ENCODE data around the gene TAF4B. TPM values are rescaled to one million over a fixed set of nuclear protein-coding genes. Genes with fewer than 3 reads are reported as not detected.

TAF4B gene
- total RNA-seq, 1 donor: 5.1 TPM

GRCh38 chr18:26205318-26205717, 20.9 kb upstream of the TAF4B start:
- Histone ChIP-seq H3K9me3 (ENCODE audit: low read depth, low read length) (no peaks in the 10 kb centered on the region), H2AFZ (ENCODE audit: low read length) (no peak overlapping the region), H3K79me2 (ENCODE audit: insufficient read depth, low read length) (no peaks in the 10 kb centered on the region), H3K36me3 (ENCODE audit: insufficient read depth, low read length) (no peaks in the 10 kb centered on the region), H3K27me3 (ENCODE audit: insufficient read depth, low read length) (no peaks in the 10 kb centered on the region), H3K4me3 (ENCODE audit: insufficient read depth, low read length) (no peak overlapping the region), H4K20me1 (ENCODE audit: insufficient read depth, low read length) (no peaks in the 10 kb centered on the region), H3K4me1 (ENCODE audit: insufficient read depth, low read length) (no peaks in the 10 kb centered on the region), H3K27ac (ENCODE audit: low read depth, low read length) (no peak overlapping the region), H3K4me2 (ENCODE audit: insufficient read depth, low read length) (no peak overlapping the region)
- DNase-seq (ENCODE audit: insufficient read length, low spot score, missing footprints): no peak
- TF ChIP-seq CTCF (IDR thresholded peaks at IDR 0.05; ENCODE audit: extremely low read depth, low read depth, low read length): no peak

DNA sequence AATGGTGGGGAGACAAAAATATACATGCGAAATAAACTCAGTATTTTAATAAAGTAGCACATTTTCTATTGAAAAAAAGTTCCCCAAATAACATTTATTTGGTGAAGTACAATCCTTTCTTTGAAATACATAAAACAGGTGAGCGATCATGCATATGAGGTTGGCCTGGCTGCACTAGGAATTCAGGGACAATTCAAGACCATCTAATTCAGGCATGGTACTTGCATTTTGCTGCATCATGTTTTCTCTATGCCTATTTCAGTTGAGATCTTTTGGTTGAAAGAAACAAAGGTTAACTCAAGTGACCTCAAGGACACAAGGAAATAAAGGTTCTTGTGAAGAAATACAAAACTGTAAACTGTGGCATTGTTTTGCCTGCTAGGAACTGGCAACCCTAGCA, 19.8 kb upstream of the TAF4B start:
- Histone ChIP-seq H3K36me3 (ENCODE audit: insufficient read depth, low read length) (no peaks in the 10 kb centered on the region), H3K4me1 (ENCODE audit: insufficient read depth, low read length) (no peaks in the 10 kb centered on the region), H3K9me3 (ENCODE audit: low read depth, low read length) (no peaks in the 10 kb centered on the region), H3K4me3 (ENCODE audit: insufficient read depth, low read length) (no peak overlapping the region), H4K20me1 (ENCODE audit: insufficient read depth, low read length) (no peaks in the 10 kb centered on the region), H3K27ac (ENCODE audit: low read depth, low read length) (no peak overlapping the region), H3K27me3 (ENCODE audit: insufficient read depth, low read length) (no peaks in the 10 kb centered on the region), H2AFZ (ENCODE audit: low read length) (no peak overlapping the region), H3K4me2 (ENCODE audit: insufficient read depth, low read length) (no peak overlapping the region), H3K79me2 (ENCODE audit: insufficient read depth, low read length) (no peaks in the 10 kb centered on the region)
- no peak for DNase-seq (ENCODE audit: insufficient read length, low spot score, missing footprints)
- TF ChIP-seq CTCF (IDR thresholded peaks at IDR 0.05; ENCODE audit: extremely low read depth, low read depth, low read length): no peak

DNA sequence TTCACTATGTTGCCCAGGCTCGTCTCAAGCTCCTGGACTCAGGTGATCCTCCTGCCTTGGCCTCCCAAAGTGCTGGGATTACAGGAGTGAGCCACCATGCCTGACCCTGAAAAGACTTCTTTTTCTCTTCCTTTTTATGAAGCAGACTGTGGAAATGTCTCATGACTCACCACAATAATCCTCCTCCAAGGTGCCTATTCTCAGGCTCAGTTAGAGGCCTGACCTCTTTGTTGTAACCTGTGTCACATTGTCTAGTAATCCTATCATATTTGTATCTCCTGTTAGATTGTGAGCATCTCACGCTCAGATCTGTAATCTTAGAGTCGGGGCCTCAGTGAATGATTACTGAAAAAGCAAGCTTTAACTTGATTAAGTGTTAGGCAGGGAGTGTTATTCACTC, 18.3 kb upstream of the TAF4B start:
- H2AFZ ChIP-seq (ENCODE audit: low read length): no peak overlapping the region
- no peaks in the 10 kb centered on the region for H3K79me2 ChIP-seq (ENCODE audit: insufficient read depth, low read length)
- no peaks in the 10 kb centered on the region for H3K27me3 ChIP-seq (ENCODE audit: insufficient read depth, low read length)
- no peaks in the 10 kb centered on the region for H3K36me3 ChIP-seq (ENCODE audit: insufficient read depth, low read length)
- no peaks in the 10 kb centered on the region for H3K4me1 ChIP-seq (ENCODE audit: insufficient read depth, low read length)
- no peak overlapping the region for H3K4me3 ChIP-seq (ENCODE audit: insufficient read depth, low read length)
- no peak overlapping the region for H3K4me2 ChIP-seq (ENCODE audit: insufficient read depth, low read length)
- DNase-seq (ENCODE audit: insufficient read length, low spot score, missing footprints): no peak
- H3K27ac ChIP-seq (ENCODE audit: low read depth, low read length): no peak overlapping the region
- H3K9me3 ChIP-seq (ENCODE audit: low read depth, low read length): no peaks in the 10 kb centered on the region
- no peak for TF ChIP-seq CTCF (IDR thresholded peaks at IDR 0.05; ENCODE audit: extremely low read depth, low read depth, low read length)
- H4K20me1 ChIP-seq (ENCODE audit: insufficient read depth, low read length): no peaks in the 10 kb centered on the region

- Histone ChIP-seq H3K36me3 (ENCODE audit: insufficient read depth, low read length) (no peaks in the 10 kb centered on the region), H3K4me3 (ENCODE audit: insufficient read depth, low read length) (no peak overlapping the region), H3K4me1 (ENCODE audit: insufficient read depth, low read length) (no peaks in the 10 kb centered on the region), H3K4me2 (ENCODE audit: insufficient read depth, low read length) (no peak overlapping the region), H3K9me3 (ENCODE audit: low read depth, low read length) (no peaks in the 10 kb centered on the region), H4K20me1 (ENCODE audit: insufficient read depth, low read length) (no peaks in the 10 kb centered on the region), H3K27ac (ENCODE audit: low read depth, low read length) (no peak overlapping the region), H3K79me2 (ENCODE audit: insufficient read depth, low read length) (no peaks in the 10 kb centered on the region), H2AFZ (ENCODE audit: low read length) (no peak overlapping the region), H3K27me3 (ENCODE audit: insufficient read depth, low read length) (no peaks in the 10 kb centered on the region)
- no peak for TF ChIP-seq CTCF (IDR thresholded peaks at IDR 0.05; ENCODE audit: extremely low read depth, low read depth, low read length)
- DNase-seq (ENCODE audit: insufficient read length, low spot score, missing footprints): no peak
These were observed 17.3 kb upstream of the TAF4B start for GRCh38 chr18:26208977-26209376.

Data from osteoblast (primary cell).